Medulla oblongata (tissue), 1 donor: ENCODE results near the gene SORCS2.

Experiments
- DNase-seq: peaks from one replicate; pipeline ENCODE4 v3.0.0-alpha.2; 2015; ENCODE audit errors: extremely low spot score

The SORCS2 gene

DNA sequence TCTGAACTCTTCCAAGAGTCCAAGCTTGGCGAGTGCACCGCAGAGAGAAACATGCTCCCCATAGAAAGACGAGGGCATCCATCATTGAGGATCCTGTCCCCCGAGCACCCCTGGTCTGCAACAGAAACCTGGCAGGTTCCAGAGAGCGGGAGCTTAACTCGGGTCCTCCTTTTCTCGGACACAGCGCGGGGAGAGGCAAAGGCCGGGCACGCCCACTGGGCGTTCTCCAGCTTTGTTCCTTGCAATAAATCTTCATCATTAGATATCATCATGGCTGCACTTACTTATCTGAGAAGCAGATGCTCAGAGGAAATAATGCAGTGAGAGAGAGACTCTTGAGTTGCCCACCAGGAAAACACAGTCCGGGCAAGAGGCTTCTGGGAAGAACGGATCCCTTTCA, 332.5 kb downstream of the SORCS2 start:
- no peak for DNase-seq

DNA sequence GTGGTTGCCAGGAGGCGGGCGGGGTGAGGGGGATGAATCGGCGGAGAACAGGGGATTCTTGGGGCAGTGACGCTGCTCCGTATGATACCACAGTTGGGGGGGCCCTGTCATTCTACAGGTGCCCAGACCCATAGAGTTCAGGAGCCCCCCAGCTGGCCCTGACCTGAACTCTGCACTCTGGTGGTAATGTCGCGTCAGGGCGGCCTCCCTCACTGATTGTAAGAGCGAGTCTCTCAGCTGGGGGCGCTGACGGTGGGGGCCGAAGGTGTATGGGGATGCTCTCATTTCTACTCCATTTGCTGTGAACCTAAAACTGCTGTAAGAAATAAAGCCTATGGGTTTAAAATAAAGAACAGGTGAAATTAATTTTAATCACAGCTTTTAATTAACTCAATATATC, 334.2 kb downstream of the SORCS2 start:
- no peak for DNase-seq

DNA sequence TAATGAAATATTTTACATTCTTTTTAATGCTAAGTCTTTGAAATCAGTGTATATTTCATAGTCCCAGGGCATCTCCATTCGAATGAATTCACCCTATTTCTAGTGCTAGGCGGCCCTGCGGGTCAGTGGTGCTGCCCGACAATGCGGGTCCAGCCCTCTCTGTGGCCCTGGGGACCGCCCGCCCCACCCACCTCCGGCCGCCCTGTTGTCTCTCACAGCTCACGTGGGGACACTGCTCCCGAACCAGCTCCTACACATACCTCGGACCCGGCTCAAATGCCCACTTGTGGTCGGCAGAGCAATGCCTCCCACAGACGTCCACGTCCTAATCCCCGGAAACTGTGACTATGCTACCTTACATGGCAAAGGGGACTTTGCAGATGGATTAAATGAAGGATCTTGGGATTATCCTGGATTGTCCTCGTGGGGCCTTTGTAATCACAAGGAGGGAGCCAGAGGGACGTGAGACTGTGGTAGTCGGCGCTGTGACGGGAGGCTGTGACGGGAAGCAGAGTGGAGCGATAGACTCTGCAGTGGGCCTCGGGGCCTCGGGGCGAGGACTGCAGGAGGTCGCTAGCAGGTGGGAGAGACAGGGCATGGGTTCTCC, 334.7 kb downstream of the SORCS2 start:
- DNase-seq = no peak

DNA sequence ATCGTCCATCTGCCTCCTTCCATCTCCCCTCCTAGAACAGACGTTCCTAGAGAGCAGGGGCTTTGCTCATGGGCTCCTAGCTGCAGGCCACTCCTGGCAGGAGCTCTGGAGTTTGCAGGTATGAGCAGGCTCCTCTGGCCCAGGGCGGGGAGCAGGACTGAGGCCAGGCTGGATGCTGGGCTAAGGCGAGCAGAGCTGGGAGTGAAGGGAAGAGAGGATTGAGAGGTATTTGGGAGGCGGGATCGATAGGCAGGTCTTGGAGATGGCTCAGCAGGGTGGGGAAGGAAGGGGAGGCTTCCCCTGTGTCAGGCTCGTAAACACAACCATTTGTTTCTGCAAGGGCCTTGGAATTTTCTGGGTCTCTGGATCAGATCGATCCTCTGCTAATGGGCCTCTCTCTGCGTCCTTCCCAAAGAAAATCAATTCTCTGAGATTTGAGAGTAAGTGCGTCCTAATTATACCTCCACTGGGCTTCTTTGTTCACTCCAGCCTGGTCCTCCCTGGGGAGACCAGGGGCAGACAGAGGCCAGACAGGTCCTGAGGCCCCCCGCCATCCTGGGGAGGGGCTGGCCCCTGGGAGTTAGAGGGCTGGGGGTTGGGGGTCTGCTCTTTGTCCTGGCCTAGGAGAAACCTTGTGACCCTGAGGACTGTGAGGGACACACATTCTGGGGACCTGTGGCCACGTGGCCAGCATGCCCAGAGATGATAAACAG, 337.2 kb downstream of the SORCS2 start:
- no peak for DNase-seq

DNA sequence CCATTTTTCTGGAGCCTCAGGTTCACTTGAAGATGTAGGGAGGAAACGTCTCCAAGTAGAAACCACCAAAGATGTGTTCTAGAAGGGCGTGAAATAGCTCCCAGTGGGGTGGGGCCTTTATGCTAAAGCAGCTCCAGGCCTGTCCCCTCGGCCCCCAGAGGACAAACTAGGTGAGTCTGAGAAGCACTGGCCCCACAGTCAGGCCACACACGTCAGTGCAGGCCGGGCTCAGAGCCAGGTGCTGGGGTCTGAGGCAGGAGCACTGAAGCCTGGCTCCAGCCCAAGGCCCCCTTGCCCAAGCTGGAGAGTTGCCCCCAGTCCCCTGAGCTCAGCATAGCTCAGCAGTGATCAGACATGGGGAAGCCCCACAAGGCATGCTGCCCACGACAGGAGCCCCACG, 337.7 kb downstream of the SORCS2 start:
- no peak for DNase-seq

DNA sequence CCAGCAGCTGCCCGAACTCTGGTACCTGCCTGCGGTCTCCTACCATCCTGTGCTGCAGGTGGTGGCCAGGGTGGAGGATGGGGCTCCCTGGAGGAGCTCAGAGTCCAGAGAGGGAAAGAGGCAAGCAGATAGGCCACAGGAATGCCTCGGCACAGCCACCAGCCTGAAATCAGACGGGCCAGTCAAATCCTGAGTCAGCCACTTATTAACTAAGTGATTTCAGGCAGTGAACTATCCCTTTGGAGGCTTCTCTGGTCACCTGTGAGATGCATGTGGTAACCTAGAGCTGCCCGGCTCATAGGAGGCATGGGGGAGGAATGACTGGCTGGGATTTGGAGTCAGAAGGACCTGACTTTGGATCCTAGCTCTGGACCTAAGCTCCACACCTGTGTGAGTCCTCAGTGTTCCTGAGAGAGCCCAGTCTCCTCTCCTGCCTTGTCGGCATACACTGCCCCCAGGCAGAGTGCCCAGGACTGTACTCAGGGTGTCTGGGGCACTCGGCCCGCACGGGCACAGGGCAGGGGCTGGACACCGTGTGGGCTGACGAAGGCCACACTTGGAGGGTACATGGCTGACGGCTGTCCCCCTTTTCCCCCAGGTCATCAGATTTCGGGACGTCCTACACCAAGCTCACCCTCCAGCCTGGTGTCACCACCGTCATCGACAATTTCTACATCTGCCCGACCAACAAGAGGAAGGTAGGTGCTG, 338.7 kb downstream of the SORCS2 start:
- no peak for DNase-seq

DNA sequence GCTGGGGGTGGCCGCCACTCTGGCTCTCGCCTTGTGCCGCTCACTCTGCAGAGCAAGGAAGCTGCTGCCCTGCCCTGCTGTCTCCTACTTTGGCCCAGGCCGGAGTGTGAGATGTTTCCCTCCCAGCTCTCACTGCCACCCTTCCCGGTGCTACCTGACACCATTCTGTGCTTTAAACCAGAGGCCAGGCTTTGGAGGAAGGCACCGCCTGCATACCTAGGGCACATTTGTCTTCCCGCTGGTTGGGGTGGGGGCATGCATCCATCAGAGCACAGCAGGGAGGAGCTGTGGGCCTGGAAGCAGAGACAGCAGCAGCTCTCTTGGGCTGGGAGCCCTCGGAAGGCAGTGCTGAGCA, 339.3 kb downstream of the SORCS2 start:
- no peak for DNase-seq

DNA sequence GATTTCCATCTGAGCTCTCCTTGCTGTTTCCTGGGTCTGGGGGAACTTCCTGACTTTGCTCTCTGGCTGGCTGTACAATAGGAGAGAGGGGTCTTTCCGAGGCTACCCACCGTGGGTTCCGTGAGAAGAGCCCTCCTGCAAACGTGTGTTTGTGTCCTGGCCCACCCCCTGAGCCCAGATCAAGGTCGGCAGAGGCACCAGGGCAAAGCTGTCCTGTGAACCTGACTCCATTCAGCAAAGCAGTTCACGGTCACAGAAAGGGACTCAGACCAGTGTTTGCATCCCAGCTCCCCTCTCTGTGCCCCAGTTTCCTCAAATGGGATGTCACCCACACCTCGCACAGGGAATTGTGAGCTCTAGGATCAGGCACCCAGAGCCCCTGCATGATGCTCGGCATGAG, 339.7 kb downstream of the SORCS2 start:
- no peak for DNase-seq

DNA sequence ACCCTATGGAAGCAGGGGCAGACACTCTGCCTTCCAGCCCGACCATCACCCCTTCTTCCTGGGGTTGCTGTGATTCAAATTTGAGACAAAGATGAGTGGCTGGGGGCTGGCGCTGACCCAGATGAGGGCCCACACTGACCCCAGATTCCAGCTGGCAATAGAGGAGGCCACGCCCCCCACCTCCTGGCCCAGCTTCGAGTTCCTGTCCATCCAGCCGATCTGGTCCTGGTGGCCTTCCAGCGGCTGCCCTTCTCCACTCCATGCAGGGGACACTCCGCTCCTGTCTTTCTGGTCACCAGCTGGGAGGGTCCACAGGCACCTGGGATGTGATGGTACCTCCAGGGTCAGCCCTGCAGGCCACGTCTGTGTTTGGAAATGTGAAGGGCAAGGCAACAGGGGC, 340.9 kb downstream of the SORCS2 start:
- no peak for DNase-seq

DNA sequence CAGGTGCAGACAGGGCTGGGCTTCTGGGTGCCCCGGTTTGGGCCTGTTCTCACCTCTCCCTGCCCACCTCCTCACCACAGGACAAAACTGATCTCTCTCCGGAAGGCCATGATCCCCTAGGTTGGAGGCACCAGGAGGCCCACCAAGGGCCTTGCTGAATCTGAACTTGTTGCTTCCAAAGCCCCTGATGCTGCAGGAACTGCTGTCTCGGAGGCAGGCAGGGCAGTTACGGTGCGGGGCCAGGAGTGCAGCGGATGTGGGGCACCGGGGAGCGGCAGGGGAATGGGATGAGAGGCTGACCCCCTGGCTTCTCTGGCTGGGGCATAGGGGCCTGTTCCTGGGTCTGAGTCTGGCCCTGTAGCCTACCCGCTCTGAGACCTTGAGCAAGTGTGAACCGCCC, 342.8 kb downstream of the SORCS2 start:
- no peak for DNase-seq

DNA sequence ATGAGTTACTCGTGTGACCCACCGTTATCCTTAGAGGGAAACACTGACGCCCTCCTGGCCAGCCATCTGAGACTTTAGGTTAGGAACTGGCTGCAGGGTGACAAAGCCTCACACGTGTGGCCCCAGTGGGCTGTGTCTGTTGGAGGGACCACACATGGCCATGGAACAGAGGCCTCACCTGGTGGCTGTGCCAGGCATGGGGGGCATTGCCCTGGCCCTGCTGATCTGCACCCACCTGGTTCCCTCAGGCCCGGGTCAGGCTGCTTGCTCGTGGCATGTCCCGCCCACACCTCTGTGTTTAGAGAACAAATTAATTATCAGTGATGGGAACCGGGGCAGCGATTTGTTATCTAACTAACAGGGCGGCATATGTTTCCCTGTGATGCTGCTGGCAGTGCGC, 343.3 kb downstream of the SORCS2 start:
- DNase-seq = no peak

DNA sequence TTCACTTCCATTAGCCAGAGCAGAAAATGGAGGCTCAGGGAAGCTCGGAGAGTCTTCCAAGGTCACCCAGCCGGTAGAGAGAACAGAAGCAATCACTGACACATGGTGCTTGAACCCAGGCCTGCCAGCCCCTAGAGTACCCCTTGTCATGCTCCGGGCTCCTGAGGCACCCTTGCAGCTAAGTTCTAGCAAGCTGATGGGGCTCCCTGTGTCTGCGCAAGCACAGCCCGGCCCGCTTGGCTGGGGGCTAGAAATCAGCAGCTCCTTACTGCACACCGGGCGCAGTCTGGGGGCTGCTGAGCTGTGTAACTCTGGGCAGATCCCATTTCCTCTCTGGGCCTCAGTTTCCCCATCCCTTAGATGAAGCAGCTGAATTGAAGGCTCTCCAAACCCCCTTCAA, 344.5 kb downstream of the SORCS2 start:
- no peak for DNase-seq

DNA sequence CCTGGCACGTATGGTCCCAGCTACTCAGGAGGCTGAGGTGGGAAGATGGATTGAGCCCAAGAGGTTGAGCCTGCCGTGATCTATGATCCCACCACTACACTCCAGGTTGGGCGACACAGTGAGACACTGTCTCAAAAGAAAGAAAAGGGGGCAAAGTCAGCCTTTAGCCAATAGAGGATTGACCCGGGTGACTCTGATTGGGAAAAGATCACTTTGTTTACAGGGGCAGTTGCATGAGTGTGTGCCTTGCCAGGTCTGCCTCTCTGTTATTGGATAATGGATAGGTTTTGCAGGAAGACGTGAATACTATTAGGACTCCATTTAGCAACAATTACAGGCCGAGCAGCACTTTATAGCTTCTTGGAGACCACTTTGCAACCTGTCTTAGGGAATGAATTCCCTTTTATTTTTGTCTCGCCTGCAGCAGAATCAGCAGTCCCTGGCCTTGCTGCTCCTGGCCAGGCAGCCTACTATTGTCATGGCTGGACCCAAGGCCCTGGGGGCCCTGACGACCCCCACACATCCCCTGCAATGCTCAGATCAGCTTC, 345.6 kb downstream of the SORCS2 start:
- no peak for DNase-seq

DNA sequence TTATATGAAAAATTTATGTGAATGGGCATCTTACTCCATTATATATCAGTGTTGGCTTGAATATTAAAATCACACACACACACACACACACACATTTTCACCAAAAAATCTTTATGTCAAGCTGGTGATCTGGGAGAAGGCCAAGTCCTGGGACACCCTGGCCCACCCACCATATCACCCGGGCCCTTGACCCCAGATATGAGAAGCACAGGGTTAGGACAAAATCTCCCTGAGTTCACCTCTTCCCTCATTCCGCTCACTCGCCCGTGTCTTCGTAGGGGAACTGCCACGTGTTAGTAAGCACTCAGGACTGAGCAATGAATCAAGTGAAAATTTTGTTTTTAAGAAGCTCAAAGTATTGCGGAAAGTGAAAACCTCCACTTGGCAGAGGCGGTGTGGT, 346.2 kb downstream of the SORCS2 start:
- no peak for DNase-seq

DNA sequence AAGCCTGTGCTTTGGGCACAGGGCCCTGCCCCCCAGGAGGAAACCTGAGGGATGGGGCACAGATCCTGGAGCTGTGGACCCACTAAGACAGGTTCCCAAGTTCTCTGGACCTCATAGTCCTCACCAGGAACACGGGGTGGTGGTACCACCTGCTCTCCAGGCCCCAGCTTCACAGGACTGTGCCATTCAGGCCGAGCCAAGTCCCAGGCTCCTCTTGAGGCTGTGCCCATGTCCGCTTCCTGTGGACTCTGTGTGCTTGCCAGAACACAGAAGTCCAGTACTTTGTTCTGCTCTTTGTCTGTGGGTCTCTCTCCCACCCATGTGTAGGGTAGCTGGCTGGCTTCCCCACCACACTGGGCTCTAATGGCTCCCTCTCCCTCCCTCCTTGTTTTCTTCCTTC, 346.8 kb downstream of the SORCS2 start:
- DNase-seq = no peak

DNA sequence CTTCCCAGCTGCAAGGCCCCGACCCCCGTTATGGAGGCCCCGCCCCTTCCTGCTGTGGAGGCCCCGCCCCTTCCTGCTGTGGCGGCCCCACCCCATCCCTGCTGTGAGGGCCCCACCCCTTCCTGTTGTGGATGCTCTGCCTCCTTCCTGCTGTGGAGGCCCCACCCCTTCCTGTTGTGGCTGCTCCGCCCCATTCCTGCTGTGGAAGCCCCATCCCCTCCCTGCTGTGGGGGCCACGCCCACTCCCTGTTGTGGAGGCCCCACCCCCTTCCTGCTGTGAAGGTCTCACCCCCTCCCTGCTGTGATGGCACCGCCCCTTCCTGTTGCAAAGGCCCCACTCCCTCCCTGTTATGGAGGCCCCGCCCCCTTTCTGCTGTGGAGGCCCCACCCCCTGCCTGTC, 347.3 kb downstream of the SORCS2 start:
- DNase-seq = no peak

DNA sequence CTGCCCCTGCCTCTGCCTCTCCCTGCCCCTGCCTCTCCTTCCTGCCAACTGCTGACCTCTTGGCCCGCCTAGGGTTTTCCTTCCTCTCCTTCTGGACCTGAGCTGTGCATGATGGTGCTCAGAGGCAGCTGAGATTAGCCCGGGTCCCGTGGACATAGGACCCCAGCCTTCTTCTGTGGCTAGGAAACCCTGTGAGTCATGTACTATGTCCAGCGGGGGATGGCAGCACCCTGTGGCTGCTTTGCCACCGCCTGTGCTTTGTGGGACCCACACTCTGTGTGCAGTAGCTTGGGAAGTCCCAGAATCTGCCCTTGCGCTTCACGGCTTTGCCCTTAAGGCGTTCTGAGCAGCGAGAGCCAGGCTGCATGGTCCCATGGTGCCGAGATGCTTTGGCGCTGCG, 347.9 kb downstream of the SORCS2 start:
- DNase-seq = no peak

DNA sequence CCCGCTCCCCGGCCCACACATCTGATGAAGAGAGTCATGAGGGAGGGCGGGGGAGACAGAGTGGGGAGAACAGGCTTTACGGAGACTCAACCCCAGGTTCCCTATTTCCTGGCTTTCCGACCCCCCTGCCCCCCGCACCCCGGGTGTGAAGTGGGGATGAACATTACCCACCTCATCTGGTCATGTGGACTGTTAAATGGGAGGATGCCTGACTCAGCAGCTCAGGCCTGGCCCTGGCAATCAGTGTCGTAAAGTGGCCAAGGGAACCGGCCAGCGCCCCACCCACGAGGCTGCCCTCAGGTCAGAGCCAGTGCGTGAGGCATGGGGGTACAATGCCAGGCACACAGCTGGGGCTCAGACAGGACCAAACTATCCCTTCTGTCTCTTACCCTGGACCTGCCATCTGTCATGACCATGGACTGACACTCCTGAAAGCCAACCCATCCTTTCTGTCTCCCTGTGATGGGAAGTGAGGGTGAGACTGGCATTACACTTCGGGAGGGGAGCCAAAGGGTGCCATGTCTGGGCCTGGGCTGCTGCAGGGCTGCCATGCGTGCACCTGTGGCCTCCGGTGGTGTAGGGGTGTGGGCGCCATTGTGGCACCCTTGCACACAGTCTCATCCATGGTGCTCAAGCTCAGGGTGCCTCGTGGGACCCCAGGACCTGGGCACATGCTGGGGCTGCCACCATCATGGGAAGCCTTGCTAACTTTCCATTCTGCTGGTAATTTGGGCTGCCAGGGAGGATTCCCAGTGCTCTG, 348.5 kb downstream of the SORCS2 start:
- DNase-seq = no peak

DNA sequence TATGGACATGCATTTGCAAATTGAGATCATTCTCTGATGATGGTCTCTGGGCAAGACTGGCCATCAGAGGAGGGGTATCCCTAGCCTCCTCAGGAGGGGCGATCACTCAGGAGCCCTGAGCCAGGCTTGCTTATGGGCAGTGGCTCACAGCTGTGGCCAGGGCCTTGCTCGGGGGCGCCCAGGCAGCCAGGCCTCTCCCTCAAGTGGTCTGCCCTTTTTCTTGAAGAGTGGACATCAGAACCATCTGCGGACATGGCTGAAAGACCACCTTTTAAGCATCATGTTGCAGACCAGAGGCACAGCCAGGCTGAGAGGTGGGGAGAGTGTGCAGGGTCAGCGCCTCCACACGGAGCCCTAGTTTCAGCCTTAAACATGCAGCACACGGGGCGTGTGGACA, 349.1 kb downstream of the SORCS2 start:
- DNase-seq = no peak

DNA sequence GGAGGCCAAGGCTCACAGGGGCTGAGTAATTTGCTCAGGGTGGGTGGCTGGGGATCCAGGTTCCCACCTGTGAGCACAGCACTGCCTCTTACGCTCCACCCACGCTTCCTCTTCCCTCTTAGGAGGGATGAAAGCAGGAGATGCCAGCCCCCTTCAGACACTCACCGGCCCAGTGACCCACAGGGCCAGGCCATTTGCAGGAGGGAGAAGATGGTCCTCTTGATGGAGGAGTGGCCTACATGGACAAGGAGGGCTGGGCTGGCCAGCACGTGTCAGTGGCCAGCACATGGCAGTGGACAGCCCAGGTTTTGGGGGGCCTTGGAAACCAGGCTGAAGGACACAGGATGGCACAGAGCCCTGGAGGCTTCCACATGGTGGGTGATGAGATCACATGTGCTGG, 350.4 kb downstream of the SORCS2 start:
- no peak for DNase-seq

DNA sequence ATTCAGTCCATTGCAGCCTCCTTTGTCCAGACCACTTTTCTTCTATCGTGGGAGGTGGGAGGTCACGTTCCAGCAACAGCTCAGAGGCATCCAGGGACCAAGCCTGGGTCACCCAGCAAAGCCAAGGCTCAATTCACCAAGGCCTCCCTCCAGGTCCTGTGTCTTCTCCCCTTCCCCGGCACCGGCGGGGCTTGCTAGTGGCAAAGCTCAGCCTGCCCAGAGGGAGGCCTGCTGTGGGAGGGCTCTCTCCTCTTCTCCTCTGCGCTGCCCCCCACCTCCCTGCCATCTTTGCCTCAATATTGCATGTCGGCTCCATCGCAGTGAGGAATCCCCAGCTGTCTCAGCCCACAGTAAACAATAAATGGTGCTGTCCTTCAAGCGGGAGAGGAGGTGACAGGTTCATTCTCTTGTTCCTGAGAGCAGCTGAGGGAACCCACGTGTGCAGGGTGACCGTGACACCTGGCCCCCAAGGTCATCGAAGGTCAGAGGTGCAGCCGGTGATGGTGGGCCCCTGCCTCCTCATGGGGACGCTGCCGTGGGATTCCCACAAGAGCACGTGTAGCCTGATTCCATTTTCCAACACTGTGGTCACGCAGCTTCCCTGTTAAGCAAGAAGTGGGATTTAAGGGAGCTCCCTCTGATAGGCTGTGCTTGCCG, 353.9 kb downstream of the SORCS2 start:
- no peak for DNase-seq

DNA sequence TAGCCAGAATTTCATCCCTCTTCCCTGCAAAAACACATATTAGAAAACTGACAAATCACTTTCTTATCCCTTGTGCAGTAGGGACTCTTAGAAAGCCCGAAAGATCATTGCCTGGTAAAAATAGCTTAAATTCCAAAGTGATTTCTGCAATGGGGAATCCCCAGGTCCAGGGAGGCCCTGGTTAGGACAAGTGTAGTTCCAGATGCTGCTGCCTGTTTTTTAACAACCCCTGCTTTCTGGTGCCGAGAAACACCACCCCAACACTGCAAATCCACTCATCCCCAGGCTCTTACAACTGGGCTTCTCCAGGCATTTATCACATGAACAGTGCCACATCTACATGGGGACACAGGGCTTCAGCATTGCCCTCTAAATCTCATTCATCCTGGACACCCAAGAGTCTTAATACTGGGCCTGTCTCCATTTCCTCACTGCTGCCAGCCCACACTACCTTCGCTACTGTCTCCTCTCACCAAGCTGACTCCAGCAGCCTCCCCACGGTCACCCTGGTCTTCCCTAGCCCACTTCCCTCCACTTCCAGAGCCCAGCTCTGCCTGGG, 354.6 kb downstream of the SORCS2 start:
- DNase-seq = no peak
